PFSK-1 (cell line): Measurements from ENCODE around the gene COLEC12.

Experiments used
- FOXP2 ChIP-seq: optimal IDR thresholded peaks from 2 replicates; pipeline ENCODE3; 2011; ENCODE audit warnings: borderline replicate concordance, control low read depth, inconsistent platforms; ENCODE audit not compliant: insufficient read depth; ENCODE audit errors: extremely low read length, extremely low read depth
- POLR2AphosphoS5 ChIP-seq: IDR thresholded peaks from 2 replicates; pipeline ENCODE4 v1.6.1; 2012; ENCODE audit warnings: low read depth, mild to moderate bottlenecking, control low read depth, low read length, moderate library complexity
- REST ChIP-seq, 2 experiments: IDR thresholded peaks; 2 replicates each; pipeline versions ENCODE4 v1.6.1 to v1.8.0; 2011 to 2012; ENCODE audit warnings: low read depth in 2 of 2, low read length in 2 of 2, control low read depth in 1 of 2, inconsistent platforms in 1 of 2, mild to moderate bottlenecking in 1 of 2, moderate library complexity in 1 of 2; ENCODE audit not compliant: insufficient read depth in 1 of 2
- SIN3A ChIP-seq: IDR thresholded peaks from 2 replicates; pipeline ENCODE4 v1.6.1; 2012; ENCODE audit warnings: mild to moderate bottlenecking, low read length, moderate library complexity, borderline replicate concordance; ENCODE audit not compliant: insufficient read depth
- TAF1 ChIP-seq: IDR thresholded peaks from 2 replicates; pipeline ENCODE4 v1.6.1; 2012; ENCODE audit warnings: low read length, control low read depth, borderline replicate concordance; ENCODE audit not compliant: insufficient read depth

The COLEC12 gene

GRCh38 chr18:317618-318017 is 182.9 kb downstream of the COLEC12 start:
- TF ChIP-seq SIN3A (no peak), POLR2AphosphoS5 (no peak), REST (IDR thresholded peaks at IDR 0.05; ENCODE audit: insufficient read depth in 1 of 2, low read depth in 2 of 2, low read length in 2 of 2) (no peak), TAF1 (no peak), FOXP2 (no peak)

GRCh38 chr18:316393-316792 is 184.1 kb downstream of the COLEC12 start:
- no peak for TF ChIP-seq SIN3A
- no peak for TF ChIP-seq REST (IDR thresholded peaks at IDR 0.05; ENCODE audit: insufficient read depth in 1 of 2, low read depth in 2 of 2, low read length in 2 of 2)
- TF ChIP-seq FOXP2: no peak
- TF ChIP-seq TAF1: no peak
- no peak for TF ChIP-seq POLR2AphosphoS5

- TF ChIP-seq SIN3A: no peak
- no peak for TF ChIP-seq POLR2AphosphoS5
Observed at GRCh38 chr18:313931-314330, 186.6 kb downstream of the COLEC12 start.

- TF ChIP-seq FOXP2: no peak
- TF ChIP-seq TAF1: no peak
- no peak for TF ChIP-seq SIN3A
- no peak for TF ChIP-seq POLR2AphosphoS5
- TF ChIP-seq REST (IDR thresholded peaks at IDR 0.05; ENCODE audit: insufficient read depth in 1 of 2, low read depth in 2 of 2, low read length in 2 of 2): no peak
Observed at GRCh38 chr18:312415-312814, 188.1 kb downstream of the COLEC12 start.

- TF ChIP-seq REST (IDR thresholded peaks at IDR 0.05; ENCODE audit: insufficient read depth in 1 of 2, low read depth in 2 of 2, low read length in 2 of 2) (no peak), FOXP2 (no peak), POLR2AphosphoS5 (no peak), SIN3A (no peak), TAF1 (no peak)
Observed at GRCh38 chr18:310042-310441, 190.5 kb downstream of the COLEC12 start.
